Activated CD8-positive, alpha-beta memory T cell treated with anti-CD3 and anti-CD28 coated beads, Interleukin-2, amount 10 ng/mL, durations not matched to agents 7 days and 5 days (primary cell): ENCODE measurements around the gene COX4I2. TPM values are rescaled to one million over a fixed set of nuclear protein-coding genes. Genes with fewer than 3 reads are reported as not detected.
A peak's percentile ranks its signal among the peaks of the same experiment; 100 is the strongest.
"Not testable (repeated sequence)": the region's sequence is repeated elsewhere in the genome, so short reads cannot be mapped to it uniquely, and the experiment has no call there.

Experiments used
- ATAC-seq: fragments of 150-1000 bp; cut with Tn5 transposase; one replicate; pipeline ENCODE4 v1.10.0; 2021; ENCODE audit warnings: moderate library complexity
- CTCF ChIA-PET: fragments of 350-600 bp; sonication (Branson Sonifier 250); formaldehyde crosslinking; loops from one replicate; lab custom pipeline; 2021; ENCODE audit warnings: antibody characterized with exemption; lab: Charles Lee
- DNase-seq: peaks from one replicate; pipeline ENCODE4 v3.0.0-alpha.2; 2020
- H3K27ac Mint-ChIP-seq: one replicate; pipeline ENCODE4 v1.8.0; 2021; ENCODE audit warnings: mild to moderate bottlenecking, mixed read lengths
- H3K27me3 Mint-ChIP-seq: one replicate; pipeline ENCODE4 v1.8.0; 2021; ENCODE audit warnings: mixed read lengths
- H3K36me3 Mint-ChIP-seq: one replicate; pipeline ENCODE4 v1.8.0; 2021; ENCODE audit warnings: mild to moderate bottlenecking, mixed read lengths
- H3K4me1 Mint-ChIP-seq: one replicate; pipeline ENCODE4 v1.8.0; 2021; ENCODE audit warnings: mixed read lengths
- H3K4me3 Mint-ChIP-seq: one replicate; pipeline ENCODE4 v1.8.0; 2021; ENCODE audit warnings: mild to moderate bottlenecking, moderate library complexity, mixed read lengths
- H3K9me3 Mint-ChIP-seq: one replicate; pipeline ENCODE4 v1.8.0; 2022; ENCODE audit warnings: low read depth, mixed read lengths
- total RNA-seq, 2 experiments: library from RNA; stranded (reverse); gene quantifications; one replicate each; pipeline ENCODE4 v1.2.3, GENCODE V29; 2021

COX4I2 gene
- total RNA-seq, 2 experiments from 2014 or later = not detected

DNA sequence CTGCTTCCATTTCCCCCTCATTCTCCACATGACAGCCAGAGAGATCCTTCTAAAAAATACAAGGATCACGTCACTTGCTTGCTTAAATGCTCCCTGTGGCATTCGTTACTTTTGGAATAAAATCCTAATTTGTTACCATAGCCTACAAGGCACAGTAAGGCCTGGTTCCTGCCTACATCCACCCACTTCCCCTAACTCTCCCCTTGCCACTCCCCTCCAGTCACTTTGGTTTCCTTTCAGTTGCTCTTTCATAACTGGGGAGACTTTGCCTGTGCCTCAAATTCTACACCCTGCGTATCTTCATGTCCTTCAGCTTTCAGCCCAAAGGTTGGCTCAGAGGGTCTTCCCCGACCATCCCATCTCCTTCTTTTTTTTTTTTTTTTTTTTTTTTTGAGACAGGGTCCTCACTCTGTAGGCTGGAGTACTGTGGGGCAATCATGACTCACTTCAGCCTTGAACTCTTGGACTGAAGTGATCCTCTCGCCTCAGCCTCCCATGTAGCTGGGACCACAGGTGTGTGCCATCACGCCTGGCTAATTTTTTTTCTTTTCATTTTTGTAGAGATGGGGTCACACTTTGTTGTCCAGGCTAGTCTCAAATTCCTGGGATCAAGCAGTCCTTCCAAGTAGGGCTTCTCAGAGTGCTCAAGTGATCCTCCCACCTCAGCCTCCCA is 20.1 kb upstream of the COX4I2 start:
- DNase-seq (no peak), ATAC-seq (no peak)

GRCh38 chr20:31620246-31620645 is 17.5 kb upstream of the COX4I2 start:
- CTCF ChIA-PET = interaction anchor here (22.6 kb wide), 1 partner anchor 55 kb away, joined by 1101 read pairs; no protein-coding TSS in a partner anchor

More for the DNA sequence above, 20.1 kb upstream of the COX4I2 start:
- Mint-ChIP-seq H3K4me1 (peaks cover 4% of the 10 kb centered on the region), H3K4me3 (no peak overlapping the region), H3K36me3 (no peaks in the 10 kb centered on the region), H3K27me3 (peaks cover 36% of the 10 kb centered on the region), H3K9me3 (no peaks in the 10 kb centered on the region), H3K27ac (no peak overlapping the region)
- CTCF ChIA-PET = interaction anchor here (1.3 to 22.6 kb wide), 3 partner anchors 16 to 107 kb away, joined by 5 to 1101 read pairs (median 5); no protein-coding TSS in a partner anchor

GRCh38 chr20:31623123-31623505 is 14.6 kb upstream of the COX4I2 start:
- not testable (repeated sequence) for DNase-seq, ATAC-seq, H3K4me3 Mint-ChIP-seq, H3K4me1 Mint-ChIP-seq, H3K9me3 Mint-ChIP-seq, H3K36me3 Mint-ChIP-seq, H3K27ac Mint-ChIP-seq
- H3K27me3 Mint-ChIP-seq = peaks cover 38% of the 10 kb centered on the region
- CTCF ChIA-PET = interaction anchor here (0.6 to 22.6 kb wide), 3 partner anchors 9 to 58 kb away, joined by 3 to 1101 read pairs (median 20); no protein-coding TSS in a partner anchor

More at GRCh38 chr20:31620246-31620645, 17.5 kb upstream of the COX4I2 start:
- Mint-ChIP-seq H3K4me3 (no peak overlapping the region), H3K27me3 (peaks cover 36% of the 10 kb centered on the region), H3K36me3 (no peaks in the 10 kb centered on the region), H3K4me1 (peaks cover 4% of the 10 kb centered on the region), H3K27ac (no peak overlapping the region), H3K9me3 (no peaks in the 10 kb centered on the region)
- no peak for DNase-seq
- no peak for ATAC-seq

- not testable (repeated sequence) for H3K27ac Mint-ChIP-seq, DNase-seq, H3K4me3 Mint-ChIP-seq, ATAC-seq, H3K4me1 Mint-ChIP-seq, H3K36me3 Mint-ChIP-seq, H3K9me3 Mint-ChIP-seq
- H3K27me3 Mint-ChIP-seq = peaks cover 23% of the 10 kb centered on the region
- CTCF ChIA-PET = interaction anchor here (1.4 to 1.5 kb wide), 2 partner anchors 13 to 66 kb away, joined by 3 to 7 read pairs; no protein-coding TSS in a partner anchor
Measured at GRCh38 chr20:31626534-31626933, 11.2 kb upstream of the COX4I2 start.

DNA sequence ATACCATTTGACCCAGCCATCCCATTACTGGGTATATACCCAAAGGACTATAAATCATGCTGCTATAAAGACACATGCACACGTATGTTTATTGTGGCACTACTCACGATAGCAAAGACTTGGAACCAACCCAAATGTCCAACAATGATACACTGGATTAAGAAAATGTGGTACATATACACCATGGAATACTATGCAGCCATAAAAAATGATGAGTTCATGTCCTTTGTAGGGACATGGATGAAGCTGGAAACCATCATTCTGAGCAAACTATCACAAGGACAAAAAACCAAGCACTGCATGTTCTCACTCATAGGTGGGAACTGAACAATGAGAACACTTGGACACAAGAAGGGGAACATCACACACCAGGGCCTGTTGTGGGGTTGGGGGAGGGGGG is 9.7 kb upstream of the COX4I2 start:
- not testable (repeated sequence) for ATAC-seq, H3K4me3 Mint-ChIP-seq, H3K9me3 Mint-ChIP-seq, H3K27ac Mint-ChIP-seq, H3K4me1 Mint-ChIP-seq, H3K36me3 Mint-ChIP-seq, DNase-seq
- peaks cover 18% of the 10 kb centered on the region for H3K27me3 Mint-ChIP-seq
- CTCF ChIA-PET = interaction anchor here (1.5 kb wide), 1 partner anchor 15 kb away, joined by 7 read pairs; no protein-coding TSS in a partner anchor

GRCh38 chr20:31630187-31630790 is 7.4 kb upstream of the COX4I2 start:
- H3K36me3 Mint-ChIP-seq = no peaks in the 10 kb centered on the region
- H3K4me1 Mint-ChIP-seq = peaks cover 6% of the 10 kb centered on the region
- DNase-seq (no peak), ATAC-seq (no peak)
- H3K27me3 Mint-ChIP-seq = peaks cover 22% of the 10 kb centered on the region
- H3K27ac Mint-ChIP-seq = no peak overlapping the region
- CTCF ChIA-PET = interaction anchor here (1.2 to 2.2 kb wide), 4 partner anchors 11 to 94 kb away, joined by 4 to 7 read pairs (median 4); no protein-coding TSS in a partner anchor
- H3K9me3 Mint-ChIP-seq = no peaks in the 10 kb centered on the region
- H3K4me3 Mint-ChIP-seq = no peak overlapping the region

GRCh38 chr20:31632548-31633338 is 5.0 kb upstream of the COX4I2 start:
- H3K27me3 Mint-ChIP-seq = peaks cover 19% of the 10 kb centered on the region
- H3K4me3 Mint-ChIP-seq = no peak overlapping the region
- H3K27ac Mint-ChIP-seq = no peak overlapping the region
- ATAC-seq (no peak), DNase-seq (no peak)
- CTCF ChIA-PET = interaction anchor here (0.7 to 6.3 kb wide), 12 partner anchors 7 to 172 kb away, joined by 3 to 101 read pairs (median 4); partner anchors contain the start of gene BCL2L1
- no peaks in the 10 kb centered on the region for H3K9me3 Mint-ChIP-seq
- peaks cover 6% of the 10 kb centered on the region for H3K4me1 Mint-ChIP-seq
- no peaks in the 10 kb centered on the region for H3K36me3 Mint-ChIP-seq

GRCh38 chr20:31633339-31633914 is 4.3 kb upstream of the COX4I2 start:
- CTCF ChIA-PET = interaction anchor here (0.9 to 6.3 kb wide), 27 partner anchors 9 to 173 kb away, joined by 3 to 101 read pairs (median 5); partner anchors contain the start of genes BCL2L1 and TPX2
- Mint-ChIP-seq H3K9me3 (no peaks in the 10 kb centered on the region), H3K36me3 (no peaks in the 10 kb centered on the region)

GRCh38 chr20:31638317-31638716 is 605 bp downstream of the COX4I2 start:
- DNase-seq = no peak
- Mint-ChIP-seq H3K27me3 (peaks cover 55% of the 10 kb centered on the region), H3K4me3 (no peak overlapping the region), H3K4me1 (peaks cover 21% of the 10 kb centered on the region), H3K27ac (no peak overlapping the region), H3K36me3 (no peaks in the 10 kb centered on the region), H3K9me3 (no peaks in the 10 kb centered on the region)
- CTCF ChIA-PET = interaction anchor here (1.9 kb wide), 1 partner anchor 26 kb away, joined by 5 read pairs; no protein-coding TSS in a partner anchor
- no peak for ATAC-seq

More at GRCh38 chr20:31633339-31633914, 4.3 kb upstream of the COX4I2 start:
- Mint-ChIP-seq H3K4me3 (no peak overlapping the region), H3K27me3 (peaks cover 17% of the 10 kb centered on the region), H3K4me1 (peaks cover 6% of the 10 kb centered on the region), H3K27ac (no peak overlapping the region)
- no peak for DNase-seq
- ATAC-seq = no peak

DNA sequence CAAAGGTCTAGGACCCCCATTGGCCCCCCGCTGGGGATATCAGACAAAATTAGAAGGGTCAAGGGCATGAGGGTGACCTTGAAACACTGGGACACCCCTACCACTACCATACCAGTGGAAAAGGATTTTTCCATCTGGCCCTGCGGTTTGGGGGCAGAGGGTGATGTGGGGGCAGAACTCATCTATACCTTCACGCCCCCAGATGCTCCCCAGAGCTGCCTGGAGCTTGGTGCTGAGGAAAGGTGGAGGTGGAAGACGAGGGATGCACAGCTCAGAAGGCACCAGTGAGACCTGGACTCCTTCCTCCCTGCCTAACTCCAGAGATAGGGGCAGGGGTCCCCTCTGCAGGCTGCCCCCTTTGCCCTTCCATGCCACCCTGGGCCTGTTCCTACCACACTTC is 1.1 kb downstream of the COX4I2 start:
- Mint-ChIP-seq H3K9me3 (no peaks in the 10 kb centered on the region), H3K4me1 (peaks cover 21% of the 10 kb centered on the region), H3K27ac (no peak overlapping the region), H3K27me3 (peaks cover 58% of the 10 kb centered on the region), H3K4me3 (no peak overlapping the region), H3K36me3 (no peaks in the 10 kb centered on the region)
- no peak for ATAC-seq
- CTCF ChIA-PET = interaction anchor here (1.9 kb wide), 1 partner anchor 26 kb away, joined by 5 read pairs; no protein-coding TSS in a partner anchor
- no peak for DNase-seq

GRCh38 chr20:31640259-31640658 is 2.5 kb downstream of the COX4I2 start:
- CTCF ChIA-PET = interaction anchor here (0.5 to 6.4 kb wide), 6 partner anchors 8 to 89 kb away, joined by 3 to 38 read pairs (median 6); partner anchors contain the start of gene BCL2L1
- no peak overlapping the region for H3K27ac Mint-ChIP-seq
- no peak for DNase-seq
- ATAC-seq = no peak
- H3K9me3 Mint-ChIP-seq = no peaks in the 10 kb centered on the region
- peaks cover 65% of the 10 kb centered on the region for H3K27me3 Mint-ChIP-seq
- H3K4me1 Mint-ChIP-seq = peaks cover 21% of the 10 kb centered on the region
- no peaks in the 10 kb centered on the region for H3K36me3 Mint-ChIP-seq
- H3K4me3 Mint-ChIP-seq = no peak overlapping the region

DNA sequence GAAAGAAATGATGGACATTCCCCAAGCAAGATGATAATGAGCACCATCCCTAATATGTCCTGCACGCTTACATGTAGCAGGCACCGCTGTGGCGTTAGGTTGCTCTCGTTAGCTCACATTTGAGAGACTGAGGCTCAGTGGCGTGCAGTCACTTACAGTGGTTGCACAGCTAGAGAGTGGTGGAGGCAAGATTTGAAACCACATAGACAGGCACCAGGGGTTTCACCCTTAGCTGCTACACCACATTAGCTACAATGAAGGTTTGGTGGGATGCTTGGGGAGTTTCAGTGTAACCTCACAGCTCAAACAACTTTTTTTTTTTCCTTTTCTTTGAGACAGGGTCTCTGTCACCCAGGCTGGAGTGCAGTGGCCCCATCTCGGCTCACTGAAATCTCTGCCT is 3.7 kb downstream of the COX4I2 start:
- DNase-seq (peak; percentile 65), ATAC-seq (peak; percentile 78)
- Mint-ChIP-seq H3K4me1 (peaks cover 21% of the 10 kb centered on the region), H3K27me3 (peaks cover 66% of the 10 kb centered on the region), H3K36me3 (no peaks in the 10 kb centered on the region), H3K9me3 (no peaks in the 10 kb centered on the region), H3K4me3 (no peak overlapping the region), H3K27ac (no peak overlapping the region)
- CTCF ChIA-PET = interaction anchor here (0.8 to 6.4 kb wide), 10 partner anchors 11 to 97 kb away, joined by 3 to 38 read pairs (median 4); partner anchors contain the start of genes BCL2L1 and TPX2
